Stimulated activated memory B cell treated with anti-CD40 and anti-IgM and Interleukin-4, amounts not matched to agents 10 μg/mL and 1 μg/mL and 100 μg/mL, for 72 hours (primary cell): ENCODE measurements around the gene C12orf60.

Experiments used
- ATAC-seq: fragments of 150-1000 bp; cut with Tn5 transposase; 2 replicates; pipeline ENCODE4 v1.10.0; 2021
- H3K27ac Mint-ChIP-seq: one replicate; pipeline ENCODE4 v1.8.0; 2022; ENCODE audit warnings: mild to moderate bottlenecking, mixed read lengths
- H3K27me3 Mint-ChIP-seq: one replicate; pipeline ENCODE4 v1.8.0; 2022; ENCODE audit warnings: mixed read lengths
- H3K36me3 Mint-ChIP-seq: one replicate; pipeline ENCODE4 v1.8.0; 2022; ENCODE audit warnings: mixed read lengths
- H3K4me1 Mint-ChIP-seq: one replicate; pipeline ENCODE4 v1.8.0; 2022; ENCODE audit warnings: mixed read lengths
- H3K4me3 Mint-ChIP-seq: one replicate; pipeline ENCODE4 v1.8.0; 2022; ENCODE audit warnings: mild to moderate bottlenecking, moderate library complexity, mixed read lengths
- H3K9me3 Mint-ChIP-seq: one replicate; pipeline ENCODE4 v1.8.0; 2022; ENCODE audit warnings: mixed read lengths

C12orf60 gene

GRCh38 chr12:14871247-14871646 is 67.8 kb downstream of the C12orf60 start:
- H3K27me3 Mint-ChIP-seq, result no peaks in the 10 kb centered on the region
- no peaks in the 10 kb centered on the region for H3K36me3 Mint-ChIP-seq
- H3K4me3 Mint-ChIP-seq, result no peak overlapping the region
- no peak for ATAC-seq
- H3K9me3 Mint-ChIP-seq, result peaks cover 3% of the 10 kb centered on the region
- no peak overlapping the region for H3K27ac Mint-ChIP-seq
- no peaks in the 10 kb centered on the region for H3K4me1 Mint-ChIP-seq

GRCh38 chr12:14871886-14872285 is 68.4 kb downstream of the C12orf60 start:
- H3K4me1 Mint-ChIP-seq, result no peaks in the 10 kb centered on the region
- no peaks in the 10 kb centered on the region for H3K27me3 Mint-ChIP-seq
- peaks cover 3% of the 10 kb centered on the region for H3K9me3 Mint-ChIP-seq
- H3K4me3 Mint-ChIP-seq, result no peak overlapping the region
- no peak overlapping the region for H3K27ac Mint-ChIP-seq
- ATAC-seq, result no peak
- H3K36me3 Mint-ChIP-seq, result no peaks in the 10 kb centered on the region

DNA sequence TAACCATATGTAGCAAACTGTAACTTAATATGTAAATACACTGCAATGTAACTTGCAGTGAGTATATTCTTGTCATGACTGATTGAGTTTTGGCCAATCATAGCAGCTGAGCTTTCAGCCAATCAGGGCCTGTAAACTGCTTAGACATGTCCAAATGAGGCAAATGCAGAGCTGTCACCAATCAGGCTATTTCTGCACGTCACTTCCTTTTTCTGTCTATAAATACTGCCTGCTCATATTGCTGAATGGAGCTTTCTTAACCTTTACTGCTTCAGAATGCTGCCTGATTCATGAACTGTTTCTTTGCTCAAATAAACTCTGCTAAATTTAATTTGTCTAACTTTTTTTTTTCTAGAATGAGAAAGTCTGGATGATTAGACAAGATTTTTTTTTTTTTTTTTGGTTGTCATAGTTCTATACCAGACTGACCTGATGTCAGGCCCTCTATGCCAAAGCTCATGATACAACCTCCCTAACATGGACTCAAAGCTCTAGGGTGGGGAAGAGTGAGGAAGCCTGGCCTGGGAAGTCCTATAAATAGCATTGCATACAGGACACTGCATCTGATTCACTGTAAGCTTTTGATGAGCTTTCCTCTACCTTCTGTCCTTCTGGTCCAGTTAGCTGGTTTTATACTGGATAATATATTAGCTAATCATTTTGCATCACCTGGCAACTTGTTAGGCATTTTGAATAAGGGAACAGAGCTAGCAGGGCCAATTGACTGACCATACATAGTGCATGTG is 70.1 kb downstream of the C12orf60 start:
- Mint-ChIP-seq H3K27me3 (no peaks in the 10 kb centered on the region), H3K4me3 (no peak overlapping the region), H3K36me3 (no peaks in the 10 kb centered on the region), H3K4me1 (no peaks in the 10 kb centered on the region), H3K9me3 (no peaks in the 10 kb centered on the region), H3K27ac (no peak overlapping the region)
- no peak for ATAC-seq
